Measurements from ENCODE around the gene NOS1.

Gene NOS1

DNA sequence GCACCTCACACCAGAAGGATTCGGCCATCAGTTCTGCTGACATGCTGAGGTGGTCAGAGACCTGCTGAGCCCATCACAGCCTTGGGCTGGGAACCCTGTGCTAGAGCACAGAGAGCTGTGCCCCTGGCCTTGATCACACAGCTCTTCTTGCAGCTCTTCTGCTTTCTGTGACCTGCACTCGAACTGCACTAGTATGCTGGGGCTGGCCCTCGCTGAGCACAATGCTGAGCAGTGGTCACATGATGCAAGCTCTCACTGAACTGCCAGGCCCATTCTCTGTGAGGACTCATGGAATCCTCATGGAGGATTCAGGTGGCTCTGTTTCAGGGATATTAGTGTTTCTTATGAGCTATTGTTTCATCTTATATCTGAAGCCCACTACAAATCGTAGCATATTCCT lies 193.7 kb downstream of the NOS1 start:
- no peak for DNase-seq

DNA sequence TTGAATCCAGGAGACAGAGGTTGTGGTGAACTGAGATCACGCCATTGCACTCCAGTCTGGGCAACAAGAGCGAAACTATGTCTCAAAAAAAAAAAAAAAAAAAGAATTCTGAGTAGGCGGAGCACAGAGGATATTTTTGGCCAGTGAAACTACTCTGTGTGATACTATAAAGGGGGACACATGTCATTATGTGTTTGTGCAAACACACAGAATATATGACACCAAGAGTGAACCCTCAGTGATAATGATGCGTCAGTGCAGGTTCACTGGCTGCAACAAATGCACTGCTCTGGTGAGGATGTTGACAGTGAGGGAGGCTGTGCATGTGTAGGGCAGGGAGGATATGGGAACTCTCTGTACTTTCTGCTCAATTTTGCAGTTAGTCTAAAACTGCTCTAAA lies 195.3 kb downstream of the NOS1 start:
- DNase-seq: no peak

DNA sequence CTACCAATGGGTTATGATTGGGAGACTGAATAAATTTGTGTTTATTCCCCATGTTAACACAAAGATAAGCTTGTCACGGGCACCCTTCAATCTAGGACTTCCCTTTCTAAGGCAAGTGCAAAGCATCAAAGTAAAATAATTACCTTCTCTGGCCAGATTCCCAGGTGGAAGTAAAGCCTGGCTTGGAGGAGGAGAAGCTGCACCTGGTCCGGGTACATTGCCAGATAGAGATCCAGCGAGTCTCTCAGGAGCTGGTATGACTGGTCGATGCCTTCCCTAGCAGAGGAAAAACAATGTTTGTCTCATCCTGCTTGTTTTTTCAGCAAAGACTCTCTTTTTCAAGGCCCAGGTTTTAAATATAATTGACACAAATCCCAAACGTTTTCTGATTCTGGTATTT lies 196.1 kb downstream of the NOS1 start:
- DNase-seq: no peak

DNA sequence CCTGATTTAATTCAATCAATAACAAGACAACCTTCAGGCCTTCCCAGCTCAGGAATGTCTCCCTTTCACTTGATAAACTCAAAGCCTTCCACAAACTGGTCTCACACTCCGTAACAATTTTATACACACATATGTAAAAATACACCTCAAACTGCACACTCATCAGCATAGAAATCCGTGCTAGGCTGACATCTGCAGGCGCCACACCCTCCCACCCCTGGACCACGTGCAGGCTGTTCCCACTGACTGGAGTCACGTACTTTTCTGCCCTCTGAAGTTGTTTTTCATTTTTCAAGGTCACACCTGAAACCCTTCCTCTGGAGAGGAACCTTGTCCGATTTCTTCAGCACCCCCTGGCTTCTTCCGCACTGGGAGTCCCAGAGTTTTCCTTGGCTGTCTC lies 198.8 kb downstream of the NOS1 start:
- DNase-seq: no peak

DNA sequence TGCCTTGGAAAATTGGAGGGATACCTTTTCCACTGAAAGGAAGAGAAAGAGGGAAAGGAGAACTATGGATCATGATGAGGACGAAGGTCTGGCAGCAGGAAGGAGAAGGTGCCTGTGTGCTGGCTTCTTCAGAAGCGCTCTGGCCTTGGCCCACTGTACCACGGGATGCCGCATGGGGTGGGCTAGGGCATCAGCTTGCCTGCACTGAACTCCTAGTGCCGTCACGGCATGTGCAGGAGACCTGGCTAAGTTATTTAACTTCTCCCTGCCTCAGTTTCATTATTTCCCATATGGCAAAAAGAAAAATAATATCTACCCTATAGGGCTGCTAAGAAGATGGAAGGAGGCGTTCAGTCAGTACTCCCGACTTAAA lies 199.3 kb downstream of the NOS1 start:
- DNase-seq: no peak

DNA sequence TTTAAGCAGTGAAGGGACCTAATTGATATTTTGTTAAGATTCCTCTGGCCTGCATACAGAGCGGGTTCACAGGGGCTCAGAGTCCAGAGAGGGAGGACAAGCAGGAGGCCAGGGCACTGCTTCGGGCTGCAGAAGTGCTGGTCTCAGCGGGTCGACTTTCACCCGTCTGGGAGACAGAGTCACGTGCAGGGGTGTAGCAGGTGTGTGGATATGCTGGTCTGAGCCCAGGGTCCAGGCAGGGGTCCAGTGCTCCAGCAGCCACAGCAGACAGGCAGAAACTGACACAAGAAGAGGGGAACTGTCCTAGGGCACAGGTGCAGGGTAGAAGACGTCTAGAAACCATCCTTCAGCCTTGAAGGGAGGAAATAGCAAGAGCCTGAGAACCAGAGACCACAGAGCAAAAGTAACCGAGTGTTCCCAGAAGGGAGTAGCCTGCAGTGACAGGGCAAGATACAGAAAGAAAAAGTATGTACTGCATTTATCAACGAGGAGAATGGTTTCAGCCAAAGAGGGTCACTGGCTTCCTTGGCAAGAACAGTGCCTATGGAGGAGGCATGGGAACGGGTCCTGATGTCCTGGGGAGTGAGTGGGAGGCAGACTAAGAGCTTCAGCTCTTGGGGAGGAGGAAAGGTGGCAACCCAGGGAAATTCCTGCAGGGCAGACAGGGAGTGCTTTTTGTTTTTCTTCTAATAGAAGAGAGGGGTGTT lies 199.8 kb downstream of the NOS1 start:
- DNase-seq: no peak

DNA sequence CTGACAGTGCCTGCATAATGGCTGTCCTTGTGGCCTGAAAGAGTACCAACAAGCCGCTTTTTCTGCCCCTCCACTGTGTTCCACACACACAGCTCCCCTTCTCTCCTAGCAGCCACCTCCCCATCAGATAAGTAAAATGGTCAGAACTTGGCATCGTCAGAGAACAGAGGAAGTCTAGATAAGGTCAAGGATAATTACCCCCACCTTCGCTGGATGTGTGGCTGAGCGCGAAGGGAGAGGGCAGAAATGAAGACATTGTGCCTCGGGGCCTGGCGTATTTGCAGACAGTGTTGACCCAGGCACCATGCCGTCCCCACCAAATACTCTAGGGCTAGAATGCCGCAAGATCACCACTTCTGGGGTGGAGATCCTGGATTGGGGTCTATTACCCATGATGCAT lies 201.8 kb downstream of the NOS1 start:
- DNase-seq: no peak

DNA sequence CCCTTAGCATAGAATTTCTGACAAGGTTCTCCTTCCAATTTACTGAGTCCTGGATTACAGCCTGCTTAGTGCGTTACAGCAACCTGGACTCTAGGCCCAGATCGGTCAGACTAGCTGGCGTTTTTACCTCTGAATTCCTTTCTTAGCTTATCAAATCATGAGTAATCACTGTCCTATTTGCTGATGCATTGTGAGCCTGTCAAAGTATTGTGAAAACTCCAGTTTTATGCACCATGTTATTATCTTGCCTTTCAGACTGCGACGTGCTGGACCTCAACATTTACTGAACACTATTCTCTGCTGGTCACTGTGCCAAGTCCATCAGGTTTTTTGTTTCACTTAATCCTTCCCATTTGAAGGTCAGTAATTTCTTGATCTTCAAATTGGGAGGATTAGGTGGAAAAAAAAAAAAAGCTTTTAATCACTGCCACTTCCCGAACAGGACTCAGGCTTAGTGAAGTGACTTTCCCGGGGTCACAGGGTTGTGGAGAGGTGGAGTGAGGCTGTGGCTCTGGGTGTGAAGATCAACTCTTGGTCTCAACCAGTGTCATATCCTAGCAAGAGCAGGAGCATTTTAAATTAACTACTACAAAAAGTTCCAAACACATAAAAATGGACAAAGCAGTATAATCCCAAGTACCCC lies 202.4 kb downstream of the NOS1 start:
- no peak for DNase-seq
